Measurements from ENCODE around the gene LRP1B.

Gene LRP1B

GRCh38 chr2:141590620-141591019 is 540.2 kb downstream of the LRP1B start:
- no peak overlapping the region for H3K4me2 ChIP-seq (ENCODE audit: low read depth, low read length)
- H3K27ac ChIP-seq (ENCODE audit: low read length): no peak overlapping the region
- H2AFZ ChIP-seq (ENCODE audit: low read length): no peak overlapping the region
- no peak for DNase-seq
- no peaks in the 10 kb centered on the region for H3K36me3 ChIP-seq (replicated peaks; ENCODE audit: insufficient read depth, low read length)
- no peak for TF ChIP-seq EZH2phosphoT487 (IDR thresholded peaks at IDR 0.05; ENCODE audit: low read length)
- TF ChIP-seq EZH2 (optimal IDR thresholded peaks at IDR 0.05; ENCODE audit: low read depth, low read length): no peak
- TF ChIP-seq CTCF (IDR thresholded peaks at IDR 0.05; ENCODE audit: low read length): no peak
- no peaks in the 10 kb centered on the region for H3F3A ChIP-seq (ENCODE audit: insufficient read depth, low read length)
- no peaks in the 10 kb centered on the region for H4K20me1 ChIP-seq (ENCODE audit: insufficient read depth, low read length)
- H3K9me2 ChIP-seq (replicated peaks; ENCODE audit: insufficient read depth, low read length): no peaks in the 10 kb centered on the region
- H3K9ac ChIP-seq (ENCODE audit: low read length): no peak overlapping the region
- H3K4me3 ChIP-seq (ENCODE audit: low read length): no peak overlapping the region
- no peaks in the 10 kb centered on the region for H3K4me1 ChIP-seq (ENCODE audit: low read length)
- no peaks in the 10 kb centered on the region for H3K9me3 ChIP-seq (replicated peaks; ENCODE audit: insufficient read depth, low read length)
- H3K27me3 ChIP-seq (replicated peaks; ENCODE audit: insufficient read depth, low read length): no peaks in the 10 kb centered on the region
- no peaks in the 10 kb centered on the region for H3K79me2 ChIP-seq (ENCODE audit: low read length)

- no peak overlapping the region for H3K9ac ChIP-seq (ENCODE audit: low read length)
- H2AFZ ChIP-seq (ENCODE audit: low read length): no peak overlapping the region
- no peaks in the 10 kb centered on the region for H3K9me3 ChIP-seq (replicated peaks; ENCODE audit: insufficient read depth, low read length)
- no peaks in the 10 kb centered on the region for H4K20me1 ChIP-seq (ENCODE audit: insufficient read depth, low read length)
- H3F3A ChIP-seq (ENCODE audit: insufficient read depth, low read length): no peaks in the 10 kb centered on the region
- no peaks in the 10 kb centered on the region for H3K79me2 ChIP-seq (ENCODE audit: low read length)
- H3K4me3 ChIP-seq (ENCODE audit: low read length): no peak overlapping the region
- no peaks in the 10 kb centered on the region for H3K36me3 ChIP-seq (replicated peaks; ENCODE audit: insufficient read depth, low read length)
- H3K4me1 ChIP-seq (ENCODE audit: low read length): no peaks in the 10 kb centered on the region
- no peaks in the 10 kb centered on the region for H3K9me2 ChIP-seq (replicated peaks; ENCODE audit: insufficient read depth, low read length)
- DNase-seq: no peak
- TF ChIP-seq EZH2phosphoT487 (IDR thresholded peaks at IDR 0.05; ENCODE audit: low read length) (no peak), CTCF (IDR thresholded peaks at IDR 0.05; ENCODE audit: low read length) (no peak), EZH2 (optimal IDR thresholded peaks at IDR 0.05; ENCODE audit: low read depth, low read length) (no peak)
- H3K27me3 ChIP-seq (replicated peaks; ENCODE audit: insufficient read depth, low read length): no peaks in the 10 kb centered on the region
- no peak overlapping the region for H3K27ac ChIP-seq (ENCODE audit: low read length)
- H3K4me2 ChIP-seq (ENCODE audit: low read depth, low read length): no peak overlapping the region
Measured at GRCh38 chr2:141589314-141589713, 541.5 kb downstream of the LRP1B start.

GRCh38 chr2:141586985-141587384 is 543.8 kb downstream of the LRP1B start:
- Histone ChIP-seq H3K27me3 (replicated peaks; ENCODE audit: insufficient read depth, low read length) (no peaks in the 10 kb centered on the region), H3K4me2 (ENCODE audit: low read depth, low read length) (no peak overlapping the region), H3K4me3 (ENCODE audit: low read length) (no peak overlapping the region), H3F3A (ENCODE audit: insufficient read depth, low read length) (no peaks in the 10 kb centered on the region), H3K27ac (ENCODE audit: low read length) (no peak overlapping the region), H3K9me3 (replicated peaks; ENCODE audit: insufficient read depth, low read length) (no peaks in the 10 kb centered on the region), H3K4me1 (ENCODE audit: low read length) (no peaks in the 10 kb centered on the region), H2AFZ (ENCODE audit: low read length) (no peak overlapping the region), H3K79me2 (ENCODE audit: low read length) (no peaks in the 10 kb centered on the region), H3K36me3 (replicated peaks; ENCODE audit: insufficient read depth, low read length) (no peaks in the 10 kb centered on the region), H3K9me2 (replicated peaks; ENCODE audit: insufficient read depth, low read length) (no peaks in the 10 kb centered on the region), H4K20me1 (ENCODE audit: insufficient read depth, low read length) (no peaks in the 10 kb centered on the region), H3K9ac (ENCODE audit: low read length) (no peak overlapping the region)
- no peak for TF ChIP-seq CTCF (IDR thresholded peaks at IDR 0.05; ENCODE audit: low read length)
- no peak for TF ChIP-seq EZH2 (optimal IDR thresholded peaks at IDR 0.05; ENCODE audit: low read depth, low read length)
- TF ChIP-seq EZH2phosphoT487 (IDR thresholded peaks at IDR 0.05; ENCODE audit: low read length): no peak
- no peak for DNase-seq
